Measurements from ENCODE around the gene DCAF5. TPM values are rescaled to one million over a fixed set of nuclear protein-coding genes. Genes with fewer than 3 reads are reported as not detected.

The DCAF5 gene
- total RNA-seq, 2 donors from 2014 or later = 20.5 to 25.4 TPM

GRCh38 chr14:69133206-69134125, 19.5 kb downstream of the DCAF5 start:
- WGBS, 2 donors = 5 to 12% methylated on average over 3 of the region's 3 CpGs
- H3K27ac ChIP-seq = peak overlapping the region in 3 of 4 donors; percentile 34 to 69 (median 58)

GRCh38 chr14:69132513-69133181, 20.3 kb downstream of the DCAF5 start:
- intact Hi-C loops (cut with DNase I) = no loop called here

More at GRCh38 chr14:69133206-69134125, 19.5 kb downstream of the DCAF5 start:
- H3K4me3 ChIP-seq = no peak overlapping the region
- intact Hi-C loops (cut with DNase I) = no loop called here
- DNase-seq = peak; percentile 44 to 73 (median 47)
- H3K9me3 ChIP-seq = no peaks in the 10 kb centered on the region
- no peaks in the 10 kb centered on the region for H3K27me3 ChIP-seq
- H3K36me3 ChIP-seq (replicated peaks in 1 of 2; ENCODE audit: insufficient read depth in 1 of 2, low read depth in 2 of 2) = no peaks in the 10 kb centered on the region
- no peak for TF ChIP-seq CTCF (IDR thresholded peaks at IDR 0.05)
- no peak for TF ChIP-seq POLR2A (IDR thresholded peaks at IDR 0.05)
- H3K4me1 ChIP-seq = peaks cover 48% of the 10 kb centered on the region
- peak; percentile 94 for ATAC-seq

GRCh38 chr14:69131176-69131575, 21.7 kb downstream of the DCAF5 start:
- TF ChIP-seq CTCF (IDR thresholded peaks at IDR 0.05) (no peak), POLR2A (IDR thresholded peaks at IDR 0.05) (no peak)
- intact Hi-C loops (cut with DNase I) = no loop called here

More at GRCh38 chr14:69132513-69133181, 20.3 kb downstream of the DCAF5 start:
- WGBS, 2 donors = 47 to 66% methylated on average over 4 of the region's 4 CpGs
- Histone ChIP-seq H3K27me3 (no peaks in the 10 kb centered on the region), H3K27ac (peak overlapping the region in 3 of 4 donors; percentile 34 to 69 (median 58)), H3K36me3 (replicated peaks in 1 of 2; ENCODE audit: insufficient read depth in 1 of 2, low read depth in 2 of 2) (no peaks in the 10 kb centered on the region), H3K4me1 (peaks cover 40% of the 10 kb centered on the region), H3K4me3 (no peak overlapping the region), H3K9me3 (no peaks in the 10 kb centered on the region)
- ATAC-seq (no peak), DNase-seq (no peak)
- TF ChIP-seq POLR2A (IDR thresholded peaks at IDR 0.05) = no peak
- TF ChIP-seq CTCF (IDR thresholded peaks at IDR 0.05) = no peak

GRCh38 chr14:69129264-69129880, 23.5 kb downstream of the DCAF5 start:
- 14 to 17% methylated on average over 7 of the region's 7 CpGs for WGBS, 2 donors
- Histone ChIP-seq H3K27ac (peak overlapping the region in 2 of 4 donors; percentile 19 to 41), H3K4me1 (peaks cover 37% of the 10 kb centered on the region), H3K36me3 (replicated peaks in 1 of 2; ENCODE audit: insufficient read depth in 1 of 2, low read depth in 2 of 2) (no peaks in the 10 kb centered on the region), H3K4me3 (no peak overlapping the region), H3K9me3 (no peaks in the 10 kb centered on the region), H3K27me3 (no peaks in the 10 kb centered on the region)
- TF ChIP-seq CTCF (IDR thresholded peaks at IDR 0.05) (peak; percentile 84 to 97 (median 90)), POLR2A (IDR thresholded peaks at IDR 0.05) (no peak)
- intact Hi-C loops (cut with DNase I) = no loop called here
- DNase-seq (peak; percentile 75 to 85 (median 81)), ATAC-seq (peak; percentile 62)

More at GRCh38 chr14:69131176-69131575, 21.7 kb downstream of the DCAF5 start:
- Histone ChIP-seq H3K4me3 (no peak overlapping the region), H3K4me1 (peaks cover 37% of the 10 kb centered on the region), H3K36me3 (replicated peaks in 1 of 2; ENCODE audit: insufficient read depth in 1 of 2, low read depth in 2 of 2) (no peaks in the 10 kb centered on the region), H3K27me3 (no peaks in the 10 kb centered on the region), H3K27ac (no peak overlapping the region), H3K9me3 (no peaks in the 10 kb centered on the region)
- ATAC-seq (no peak), DNase-seq (no peak)
- WGBS, 2 donors = 94 to 95% methylated on average over 2 of the region's 2 CpGs
